Liver (tissue), 9 donors: ENCODE measurements around the gene PLCL1. TPM values are rescaled to one million over a fixed set of nuclear protein-coding genes. Genes with fewer than 3 reads are reported as not detected.

Source experiments
- DNase-seq: peaks from one replicate; pipeline ENCODE4 v3.0.0-alpha.2; 2017; ENCODE audit warnings: low spot score
- H3K27ac ChIP-seq, 2 donors: one replicate each; pipeline ENCODE4 v1.7.0; 2013; ENCODE audit warnings: inconsistent platforms in 2 of 2, low read length in 2 of 2, control low read depth in 1 of 2, low read depth in 1 of 2, mild to moderate bottlenecking in 1 of 2
- H3K27me3 ChIP-seq, 4 donors: one replicate each; pipeline versions ENCODE4 v1.6.1 to v1.7.0; 2013; ENCODE audit warnings: low read length in 3 of 4, inconsistent platforms in 1 of 4, mild to moderate bottlenecking in 1 of 4, moderate library complexity in 1 of 4; ENCODE audit not compliant: control insufficient read depth in 4 of 4, insufficient read depth in 4 of 4
- H3K36me3 ChIP-seq, 4 donors: one replicate each; pipeline versions ENCODE4 v1.6.1 to v1.7.0; 2013; ENCODE audit warnings: low read length in 3 of 4, mild to moderate bottlenecking in 3 of 4, low read depth in 1 of 4, moderate library complexity in 1 of 4; ENCODE audit not compliant: control insufficient read depth in 4 of 4, insufficient read depth in 3 of 4
- H3K4me1 ChIP-seq, 4 donors: one replicate each; pipeline versions ENCODE4 v1.6.1 to v1.7.0; 2013; ENCODE audit warnings: low read length in 3 of 4, mild to moderate bottlenecking in 3 of 4, moderate library complexity in 1 of 4; ENCODE audit not compliant: control insufficient read depth in 4 of 4, insufficient read depth in 4 of 4
- H3K4me3 ChIP-seq, 3 donors: one replicate each; pipeline versions ENCODE4 v1.6.1 to v1.7.0; 2013; ENCODE audit warnings: low read length in 3 of 3, control low read depth in 1 of 3, low read depth in 1 of 3, mild to moderate bottlenecking in 1 of 3
- H3K9ac ChIP-seq, 2 donors: one replicate each; pipeline ENCODE4 v1.7.0; 2013; ENCODE audit warnings: low read length in 2 of 2, mild to moderate bottlenecking in 2 of 2, moderate library complexity in 2 of 2, control low read depth in 1 of 2, low read depth in 1 of 2
- H3K9me3 ChIP-seq, 4 donors: one replicate each; pipeline versions ENCODE4 v1.6.1 to v1.7.0; 2013; ENCODE audit warnings: low read length in 3 of 4; ENCODE audit not compliant: control insufficient read depth in 4 of 4
- EGR1 ChIP-seq, 2 donors: IDR thresholded peaks; 2 replicates each; pipeline ENCODE4 v1.6.1; 2016 to 2018; ENCODE audit warnings: antibody characterized with exemption in 2 of 2, low read depth in 2 of 2
- FOXA1 ChIP-seq: IDR thresholded peaks from 2 replicates; pipeline ENCODE4 v1.6.1; 2016; ENCODE audit warnings: antibody characterized with exemption
- FOXA2 ChIP-seq: IDR thresholded peaks from 2 replicates; pipeline ENCODE4 v1.6.1; 2016; ENCODE audit warnings: antibody characterized with exemption
- GABPA ChIP-seq, 2 donors: IDR thresholded peaks in 1 of 2; conservative IDR thresholded peaks in 1 of 2; 2 replicates each; pipeline ENCODE4 v1.6.1; 2016; ENCODE audit warnings: antibody characterized with exemption in 2 of 2, mild to moderate bottlenecking in 1 of 2, moderate library complexity in 1 of 2
- HNF4A ChIP-seq, 2 donors: conservative IDR thresholded peaks; 2 replicates each; pipeline ENCODE4 v1.6.1; 2016; ENCODE audit warnings: antibody characterized with exemption in 2 of 2, mild to moderate bottlenecking in 2 of 2
- HNF4G ChIP-seq: IDR thresholded peaks from 2 replicates; pipeline ENCODE4 v1.6.1; 2016; ENCODE audit warnings: antibody characterized with exemption
- JUND ChIP-seq, 2 donors: IDR thresholded peaks; 2 replicates each; pipeline ENCODE4 v1.6.1; 2016; ENCODE audit warnings: antibody characterized with exemption in 2 of 2
- NR2F2 ChIP-seq: IDR thresholded peaks from 2 replicates; pipeline ENCODE4 v1.6.1; 2016; ENCODE audit warnings: antibody characterized with exemption
- RAD21 ChIP-seq, 2 donors: IDR thresholded peaks; 2 replicates each; pipeline ENCODE4 v1.6.1; 2016; ENCODE audit warnings: antibody characterized with exemption in 2 of 2, mild to moderate bottlenecking in 2 of 2
- RXRA ChIP-seq, 2 donors: IDR thresholded peaks; 2 replicates each; pipeline ENCODE4 v1.6.1; 2017 to 2018; ENCODE audit warnings: antibody characterized with exemption in 2 of 2, mild to moderate bottlenecking in 1 of 2
- SP1 ChIP-seq: IDR thresholded peaks from 2 replicates; pipeline ENCODE4 v1.6.1; 2018; ENCODE audit warnings: antibody characterized with exemption, mild to moderate bottlenecking
- TAF1 ChIP-seq: conservative IDR thresholded peaks from 2 replicates; pipeline ENCODE4 v1.6.1; 2016; ENCODE audit warnings: antibody characterized with exemption, mild to moderate bottlenecking
- YY1 ChIP-seq: IDR thresholded peaks from 2 replicates; pipeline ENCODE4 v1.6.1; 2016; ENCODE audit warnings: antibody characterized with exemption, mild to moderate bottlenecking
- polyA plus RNA-seq, 2 donors: library from polyadenylated mRNA; stranded (reverse) in 1 of 2; unstranded in 1 of 2; fragments of 200-250 nt in 1 of 2; fragments of >200 nt in 1 of 2; fragmentation: Nextera tagmentation in 1 of 2; extraction: Ambion mirVana in 1 of 2; gene quantifications; one replicate each; pipeline versions ENCODE4 v1.2.1 to v1.2.3, GENCODE V29; 2013 to 2015
- total RNA-seq, 2 donors: library from RNA; depleted of rRNA; stranded (reverse); fragments of >200 nt; gene quantifications; one replicate each; pipeline ENCODE4 v1.2.3, GENCODE V29; 2014
- TF ChIP-seq, protein P1 (sequence below): fragments of 150-350 bp; IDR thresholded peaks from 2 replicates; pipeline ENCODE4 v1.5.1; 2017; ENCODE audit warnings: improper control_type of control experiment, low read depth, low read length; ENCODE audit not compliant: missing input control
- TF ChIP-seq, protein P2 (sequence below): IDR thresholded peaks from 2 replicates; pipeline ENCODE4 v1.6.1; 2016; ENCODE audit warnings: antibody characterized with exemption
- TF ChIP-seq, protein P3 (sequence below): IDR thresholded peaks from 2 replicates; pipeline ENCODE4 v1.6.1; 2016; ENCODE audit warnings: antibody characterized with exemption
- TF ChIP-seq, protein P4 (sequence below): IDR thresholded peaks from 2 replicates; pipeline ENCODE4 v1.6.1; 2016; ENCODE audit warnings: antibody characterized with exemption
- TF ChIP-seq, protein P5 (sequence below): IDR thresholded peaks from 2 replicates; pipeline ENCODE4 v1.6.1; 2016; ENCODE audit warnings: antibody characterized with exemption, mild to moderate bottlenecking
- donor health status: healthy.
- donor health status: healthy.
- donor health status: healthy.
- donor health status: healthy.
- donor health status: healthy.

The PLCL1 gene
- total and polyA plus RNA-seq, 4 donors, result 0.08 to 0.59 (median 0.31) TPM

DNA sequence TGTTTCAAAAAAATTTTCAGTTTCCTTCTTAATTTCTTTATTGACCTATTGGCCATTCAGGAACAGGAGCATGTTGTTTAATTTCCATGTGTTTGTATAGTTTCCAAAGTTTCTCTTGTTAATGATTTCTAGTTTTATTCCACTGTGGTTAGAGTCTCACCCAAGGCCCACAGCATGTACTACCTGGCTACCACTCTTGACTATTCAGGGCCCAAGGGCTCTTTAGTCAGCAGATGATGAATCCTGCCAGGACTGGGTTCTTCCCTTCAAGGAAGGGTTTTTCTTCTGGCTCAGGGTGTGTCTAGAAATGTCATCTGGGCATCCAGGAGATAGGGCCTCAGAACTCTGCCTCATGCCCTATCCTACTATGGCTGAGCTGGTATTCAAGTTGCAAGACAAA lies 161.4 kb downstream of the PLCL1 start:
- no peak for DNase-seq
- no peaks in the 10 kb centered on the region for H3K36me3 ChIP-seq
- no peak overlapping the region for H3K4me3 ChIP-seq
- peaks cover 0 to 3% (median 0%) of the 10 kb centered on the region in 4 donors for H3K27me3 ChIP-seq
- H3K4me1 ChIP-seq, result no peaks in the 10 kb centered on the region
- no peak overlapping the region for H3K9ac ChIP-seq
- H3K9me3 ChIP-seq, result peaks cover 0 to 9% (median 3%) of the 10 kb centered on the region in 4 donors
- TF ChIP-seq SP1, result no peak
- TF ChIP-seq RXRA (IDR thresholded peaks at IDR 0.05), result no peak
- no peak for TF ChIP-seq RAD21 (IDR thresholded peaks at IDR 0.05)
- no peak for TF ChIP-seq FOXA1
- no peak overlapping the region for H3K27ac ChIP-seq

DNA sequence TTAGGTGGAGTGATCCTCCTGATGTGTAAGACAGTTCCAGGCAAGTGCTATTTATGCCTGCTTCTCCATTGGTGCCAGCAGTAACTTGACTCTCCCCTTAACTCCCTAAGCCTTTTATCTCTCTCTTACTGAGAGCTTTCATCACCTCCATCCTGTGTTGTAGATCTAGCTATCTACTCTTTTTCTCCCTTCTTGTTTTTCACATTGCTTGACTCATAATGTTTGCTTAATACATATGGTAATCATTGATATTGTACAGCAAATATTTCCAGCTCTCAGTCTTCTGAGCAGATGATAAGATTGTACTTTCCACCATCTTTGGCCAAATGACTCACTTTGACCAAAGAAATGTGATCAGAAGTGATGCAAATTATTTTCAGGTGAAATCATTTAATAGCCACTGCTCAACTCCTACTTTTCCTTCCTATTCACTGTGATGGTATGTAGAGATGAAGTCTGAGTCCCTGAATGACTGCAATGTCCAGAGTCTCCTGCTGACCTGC lies 165.0 kb downstream of the PLCL1 start:
- no peak for DNase-seq
- TF ChIP-seq RAD21 (IDR thresholded peaks at IDR 0.05) (no peak), EGR1 (IDR thresholded peaks at IDR 0.05; ENCODE audit: low read depth in 2 of 2) (no peak), FOXA1 (no peak), HNF4A (conservative IDR thresholded peaks at IDR 0.05) (no peak), HNF4G (no peak), YY1 (no peak), TAF1 (no peak), NR2F2 (no peak), RXRA (IDR thresholded peaks at IDR 0.05) (no peak), JUND (IDR thresholded peaks at IDR 0.05) (no peak), GABPA (IDR thresholded peaks at IDR 0.05 in 1 of 2, conservative IDR thresholded peaks at IDR 0.05 in 1 of 2) (no peak), SP1 (no peak), FOXA2 (no peak)
- TF ChIP-seq, protein P1, sequence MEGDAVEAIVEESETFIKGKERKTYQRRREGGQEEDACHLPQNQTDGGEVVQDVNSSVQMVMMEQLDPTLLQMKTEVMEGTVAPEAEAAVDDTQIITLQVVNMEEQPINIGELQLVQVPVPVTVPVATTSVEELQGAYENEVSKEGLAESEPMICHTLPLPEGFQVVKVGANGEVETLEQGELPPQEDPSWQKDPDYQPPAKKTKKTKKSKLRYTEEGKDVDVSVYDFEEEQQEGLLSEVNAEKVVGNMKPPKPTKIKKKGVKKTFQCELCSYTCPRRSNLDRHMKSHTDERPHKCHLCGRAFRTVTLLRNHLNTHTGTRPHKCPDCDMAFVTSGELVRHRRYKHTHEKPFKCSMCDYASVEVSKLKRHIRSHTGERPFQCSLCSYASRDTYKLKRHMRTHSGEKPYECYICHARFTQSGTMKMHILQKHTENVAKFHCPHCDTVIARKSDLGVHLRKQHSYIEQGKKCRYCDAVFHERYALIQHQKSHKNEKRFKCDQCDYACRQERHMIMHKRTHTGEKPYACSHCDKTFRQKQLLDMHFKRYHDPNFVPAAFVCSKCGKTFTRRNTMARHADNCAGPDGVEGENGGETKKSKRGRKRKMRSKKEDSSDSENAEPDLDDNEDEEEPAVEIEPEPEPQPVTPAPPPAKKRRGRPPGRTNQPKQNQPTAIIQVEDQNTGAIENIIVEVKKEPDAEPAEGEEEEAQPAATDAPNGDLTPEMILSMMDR, result no peak
- TF ChIP-seq, protein P2, sequence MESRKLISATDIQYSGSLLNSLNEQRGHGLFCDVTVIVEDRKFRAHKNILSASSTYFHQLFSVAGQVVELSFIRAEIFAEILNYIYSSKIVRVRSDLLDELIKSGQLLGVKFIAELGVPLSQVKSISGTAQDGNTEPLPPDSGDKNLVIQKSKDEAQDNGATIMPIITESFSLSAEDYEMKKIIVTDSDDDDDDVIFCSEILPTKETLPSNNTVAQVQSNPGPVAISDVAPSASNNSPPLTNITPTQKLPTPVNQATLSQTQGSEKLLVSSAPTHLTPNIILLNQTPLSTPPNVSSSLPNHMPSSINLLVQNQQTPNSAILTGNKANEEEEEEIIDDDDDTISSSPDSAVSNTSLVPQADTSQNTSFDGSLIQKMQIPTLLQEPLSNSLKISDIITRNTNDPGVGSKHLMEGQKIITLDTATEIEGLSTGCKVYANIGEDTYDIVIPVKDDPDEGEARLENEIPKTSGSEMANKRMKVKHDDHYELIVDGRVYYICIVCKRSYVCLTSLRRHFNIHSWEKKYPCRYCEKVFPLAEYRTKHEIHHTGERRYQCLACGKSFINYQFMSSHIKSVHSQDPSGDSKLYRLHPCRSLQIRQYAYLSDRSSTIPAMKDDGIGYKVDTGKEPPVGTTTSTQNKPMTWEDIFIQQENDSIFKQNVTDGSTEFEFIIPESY, result no peak
- TF ChIP-seq, protein P3, sequence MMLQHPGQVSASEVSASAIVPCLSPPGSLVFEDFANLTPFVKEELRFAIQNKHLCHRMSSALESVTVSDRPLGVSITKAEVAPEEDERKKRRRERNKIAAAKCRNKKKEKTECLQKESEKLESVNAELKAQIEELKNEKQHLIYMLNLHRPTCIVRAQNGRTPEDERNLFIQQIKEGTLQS, result no peak
- TF ChIP-seq, protein P4, sequence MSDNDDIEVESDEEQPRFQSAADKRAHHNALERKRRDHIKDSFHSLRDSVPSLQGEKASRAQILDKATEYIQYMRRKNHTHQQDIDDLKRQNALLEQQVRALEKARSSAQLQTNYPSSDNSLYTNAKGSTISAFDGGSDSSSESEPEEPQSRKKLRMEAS, result no peak
- TF ChIP-seq, protein P5, sequence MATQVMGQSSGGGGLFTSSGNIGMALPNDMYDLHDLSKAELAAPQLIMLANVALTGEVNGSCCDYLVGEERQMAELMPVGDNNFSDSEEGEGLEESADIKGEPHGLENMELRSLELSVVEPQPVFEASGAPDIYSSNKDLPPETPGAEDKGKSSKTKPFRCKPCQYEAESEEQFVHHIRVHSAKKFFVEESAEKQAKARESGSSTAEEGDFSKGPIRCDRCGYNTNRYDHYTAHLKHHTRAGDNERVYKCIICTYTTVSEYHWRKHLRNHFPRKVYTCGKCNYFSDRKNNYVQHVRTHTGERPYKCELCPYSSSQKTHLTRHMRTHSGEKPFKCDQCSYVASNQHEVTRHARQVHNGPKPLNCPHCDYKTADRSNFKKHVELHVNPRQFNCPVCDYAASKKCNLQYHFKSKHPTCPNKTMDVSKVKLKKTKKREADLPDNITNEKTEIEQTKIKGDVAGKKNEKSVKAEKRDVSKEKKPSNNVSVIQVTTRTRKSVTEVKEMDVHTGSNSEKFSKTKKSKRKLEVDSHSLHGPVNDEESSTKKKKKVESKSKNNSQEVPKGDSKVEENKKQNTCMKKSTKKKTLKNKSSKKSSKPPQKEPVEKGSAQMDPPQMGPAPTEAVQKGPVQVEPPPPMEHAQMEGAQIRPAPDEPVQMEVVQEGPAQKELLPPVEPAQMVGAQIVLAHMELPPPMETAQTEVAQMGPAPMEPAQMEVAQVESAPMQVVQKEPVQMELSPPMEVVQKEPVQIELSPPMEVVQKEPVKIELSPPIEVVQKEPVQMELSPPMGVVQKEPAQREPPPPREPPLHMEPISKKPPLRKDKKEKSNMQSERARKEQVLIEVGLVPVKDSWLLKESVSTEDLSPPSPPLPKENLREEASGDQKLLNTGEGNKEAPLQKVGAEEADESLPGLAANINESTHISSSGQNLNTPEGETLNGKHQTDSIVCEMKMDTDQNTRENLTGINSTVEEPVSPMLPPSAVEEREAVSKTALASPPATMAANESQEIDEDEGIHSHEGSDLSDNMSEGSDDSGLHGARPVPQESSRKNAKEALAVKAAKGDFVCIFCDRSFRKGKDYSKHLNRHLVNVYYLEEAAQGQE, result no peak
- Histone ChIP-seq H3K4me1 (no peaks in the 10 kb centered on the region), H3K4me3 (no peak overlapping the region), H3K9ac (no peak overlapping the region), H3K27me3 (peaks cover 0 to 3% (median 0%) of the 10 kb centered on the region in 4 donors), H3K36me3 (no peaks in the 10 kb centered on the region), H3K27ac (no peak overlapping the region), H3K9me3 (peaks cover 0 to 9% (median 3%) of the 10 kb centered on the region in 4 donors)
